WTC11 (cell line): ENCODE results near the gene WNT8B.

Experiments used
- AFF4 ChIP-seq: sonication (generic); formaldehyde crosslinking; IDR thresholded peaks from 2 replicates; pipeline ENCODE4 v1.8.1; 2023; ENCODE audit warnings: mild to moderate bottlenecking, missing genetic modification reagents, borderline replicate concordance
- ATF1 ChIP-seq: sonication (generic); formaldehyde crosslinking; IDR thresholded peaks from 2 replicates; pipeline ENCODE4 v1.8.1; 2023; ENCODE audit warnings: mild to moderate bottlenecking, moderate library complexity, missing genetic modification reagents
- CREB1 ChIP-seq: sonication (generic); formaldehyde crosslinking; IDR thresholded peaks from 2 replicates; pipeline ENCODE4 v1.8.0; 2023; ENCODE audit warnings: mild to moderate bottlenecking, missing genetic modification reagents
- CTCF ChIP-seq: fragments of 200-600 bp; IDR thresholded peaks from 2 replicates; pipeline ENCODE4 v1.8.0; 2022; ENCODE audit warnings: antibody characterized with exemption
- E2F5 ChIP-seq: sonication (generic); formaldehyde crosslinking; IDR thresholded peaks from 2 replicates; pipeline ENCODE4 v1.8.1; 2022; ENCODE audit warnings: mild to moderate bottlenecking, moderate library complexity, missing genetic modification reagents
- ELF4 ChIP-seq: sonication (generic); formaldehyde crosslinking; IDR thresholded peaks from 2 replicates; pipeline ENCODE4 v1.8.1; 2022; ENCODE audit warnings: low read depth, mild to moderate bottlenecking, moderate library complexity, missing genetic modification reagents
- ESRRA ChIP-seq: sonication (generic); formaldehyde crosslinking; IDR thresholded peaks from 2 replicates; pipeline ENCODE4 v1.8.1; 2022; ENCODE audit warnings: mild to moderate bottlenecking, missing genetic modification reagents, borderline replicate concordance
- MAX ChIP-seq: sonication (generic); formaldehyde crosslinking; IDR thresholded peaks from 2 replicates; pipeline ENCODE4 v1.8.0; 2022; ENCODE audit warnings: mild to moderate bottlenecking, missing genetic modification reagents
- NFYB ChIP-seq: sonication (generic); formaldehyde crosslinking; conservative IDR thresholded peaks from 2 replicates; pipeline ENCODE4 v1.8.0; 2022; ENCODE audit warnings: low read depth, missing genetic modification reagents
- ZNF263 ChIP-seq: sonication (generic); formaldehyde crosslinking; IDR thresholded peaks from 2 replicates; pipeline ENCODE4 v1.8.1; 2022; ENCODE audit warnings: low read depth, mild to moderate bottlenecking, moderate library complexity, missing genetic modification reagents
- ZSCAN18 ChIP-seq: fragments of 250-450 bp; sonication (Bioruptor Pico); IDR thresholded peaks from 2 replicates; pipeline ENCODE4 v2.1.2; 2022; ENCODE audit warnings: mild to moderate bottlenecking, moderate library complexity

GRCh38 chr10:100447663-100448062 lies 15.1 kb upstream of the WNT8B start:
- no peak for TF ChIP-seq CTCF
- TF ChIP-seq CREB1: no peak
- no peak for TF ChIP-seq ATF1 (CRISPR knock-in tag)
- TF ChIP-seq MAX (CRISPR knock-in tag): no peak
- no peak for TF ChIP-seq AFF4 (CRISPR knock-in tag)
- TF ChIP-seq ELF4 (CRISPR knock-in tag): no peak
- TF ChIP-seq NFYB (CRISPR knock-in tag): no peak
- no peak for TF ChIP-seq ESRRA (CRISPR knock-in tag)
- TF ChIP-seq ZSCAN18 (CRISPR knock-in tag): no peak
- no peak for TF ChIP-seq ZNF263 (CRISPR knock-in tag)
- no peak for TF ChIP-seq E2F5
